Esophagus squamous epithelium (tissue), 4 donors: ENCODE results near the gene WWTR1.

Experiments
- CTCF ChIP-seq, 6 experiments: fragments of 450-650 bp in 4 of 6; fragments of 200-600 bp in 2 of 6; sonication (generic) in 2 of 6; IDR thresholded peaks; one replicate each; pipeline ENCODE4 v1.5.1; 2016 to 2019; ENCODE audit warnings: antibody characterized with exemption in 6 of 6, mild to moderate bottlenecking in 4 of 6, moderate library complexity in 4 of 6
- POLR2A ChIP-seq, 4 donors: fragments of 450-650 bp; IDR thresholded peaks; one replicate each; pipeline ENCODE4 v1.6.1; 2017; ENCODE audit warnings: antibody characterized with exemption in 4 of 4, mild to moderate bottlenecking in 4 of 4, moderate library complexity in 3 of 4

GRCh38 chr3:149619136-149619535 is 38.7 kb downstream of the WWTR1 start:
- no peak for TF ChIP-seq CTCF (IDR thresholded peaks at IDR 0.05)
- TF ChIP-seq POLR2A (IDR thresholded peaks at IDR 0.05): no peak
